ENCODE data around the gene FAM110D. TPM values are rescaled to one million over a fixed set of nuclear protein-coding genes. Genes with fewer than 3 reads are reported as not detected.

Gene FAM110D
- total and polyA plus RNA-seq, 2 donors (not counting 1 experiment from before 2014, with no cell fraction given), result not detected

DNA sequence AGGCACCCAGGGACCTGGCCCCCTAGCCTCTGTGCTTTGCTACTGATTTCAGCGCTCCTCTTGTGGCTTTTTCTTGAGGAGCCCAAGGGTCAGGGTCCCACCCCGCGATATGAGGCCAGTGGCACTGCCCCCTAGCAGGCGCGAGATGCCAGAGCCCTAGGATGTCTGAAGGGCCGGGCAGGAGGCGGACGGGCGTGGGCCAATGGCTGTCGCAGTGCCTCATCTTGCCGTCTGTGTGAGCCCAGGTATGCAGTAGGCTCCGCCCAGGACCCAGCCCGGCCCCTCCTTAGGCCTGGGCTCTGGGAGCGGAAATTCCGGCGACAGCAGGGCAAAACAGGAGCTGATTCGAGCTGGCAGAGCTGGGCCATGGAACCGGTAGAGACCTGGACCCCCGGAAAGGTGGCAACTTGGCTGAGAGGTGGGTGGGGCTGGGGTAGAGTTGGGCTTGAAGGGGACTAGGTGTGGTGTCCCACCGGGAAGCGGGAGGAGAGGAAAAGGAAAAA is 18.4 kb downstream of the FAM110D start, which contains the start of gene CNKSR1:
CNKSR1 (plus strand) TSS at position 310 of the 503 bp plus-strand sequence; CDS start at position 367, 57 bp downstream.
- no peaks in the 10 kb centered on the region for H3K27me3 Mint-ChIP-seq
- ATAC-seq (ENCODE audit: low read depth) (no peak), DNase-seq (no peak)
- ChIA-PET POLR2A (no interaction called here), CTCF (no interaction called here)
- Histone ChIP-seq H2AFZ (ENCODE audit: insufficient read depth, low read depth, low read length, poor library complexity, severe bottlenecking) (no peak within 1 kb of the TSS), H3K4me1 (ENCODE audit: control insufficient read depth in 2 of 2, insufficient read depth in 2 of 2, low read length in 2 of 2) (no peaks in the 10 kb centered on the region), H3K79me2 (ENCODE audit: control insufficient read depth, insufficient read depth, low read length) (no peaks in the 10 kb centered on the region), H4K20me1 (ENCODE audit: control insufficient read depth, insufficient read depth, low read length, poor library complexity, severe bottlenecking) (no peaks in the 10 kb centered on the region), H3K4me2 (replicated peaks; ENCODE audit: low read depth, low read length, poor library complexity, severe bottlenecking) (no peak within 1 kb of the TSS), H3K4me3 (ENCODE audit: control extremely low read depth in 1 of 5, extremely low read depth in 1 of 5, insufficient read depth in 1 of 5, low read depth in 2 of 5, low read length in 4 of 5) (no peak within 1 kb of the TSS), H3K36me3 (replicated peaks in 1 of 2; ENCODE audit: control extremely low read depth in 1 of 2, control insufficient read depth in 1 of 2, extremely low read depth in 1 of 2, insufficient read depth in 2 of 2, low read length in 1 of 2) (no peaks in the 10 kb centered on the region), H3K27ac (ENCODE audit: low read length in 2 of 2) (no peak within 1 kb of the TSS), H3K9me3 (ENCODE audit: control extremely low read depth in 1 of 3, control insufficient read depth in 2 of 3, insufficient read depth in 1 of 3, low read length in 2 of 3) (no peaks in the 10 kb centered on the region), H3K9ac (ENCODE audit: low read length) (no peak within 1 kb of the TSS), H3K27me3 (replicated peaks in 1 of 4; ENCODE audit: control extremely low read depth in 1 of 4, control insufficient read depth in 3 of 4, insufficient read depth in 4 of 4, low read length in 3 of 4) (no peaks in the 10 kb centered on the region)
- no peaks in the 10 kb centered on the region for H3K4me1 Mint-ChIP-seq
- H3K9me3 Mint-ChIP-seq (ENCODE audit: insufficient read depth), result no peaks in the 10 kb centered on the region
- TF ChIP-seq EZH2 (IDR thresholded peaks at IDR 0.05; ENCODE audit: borderline replicate concordance, insufficient read depth, low read depth, low read length, poor library complexity, severe bottlenecking) (no peak), CTCF (IDR thresholded peaks at IDR 0.05) (no peak)
- intact Hi-C loops (cut with micrococcal nuclease), result no loop called here
- H3K27ac Mint-ChIP-seq, result no peak within 1 kb of the TSS
- H3K4me3 Mint-ChIP-seq, result no peak within 1 kb of the TSS
- 62% methylated on average over 20 of the region's 21 CpGs for WGBS (ENCODE audit: insufficient coverage)

- Histone ChIP-seq H3K4me1 (ENCODE audit: control insufficient read depth in 2 of 2, insufficient read depth in 2 of 2, low read length in 2 of 2) (no peaks in the 10 kb centered on the region), H4K20me1 (ENCODE audit: control insufficient read depth, insufficient read depth, low read length, poor library complexity, severe bottlenecking) (no peaks in the 10 kb centered on the region), H3K36me3 (replicated peaks in 1 of 2; ENCODE audit: control extremely low read depth in 1 of 2, control insufficient read depth in 1 of 2, extremely low read depth in 1 of 2, insufficient read depth in 2 of 2, low read length in 1 of 2) (no peaks in the 10 kb centered on the region), H2AFZ (ENCODE audit: insufficient read depth, low read depth, low read length, poor library complexity, severe bottlenecking) (no peak overlapping the region), H3K9ac (ENCODE audit: low read length) (no peak overlapping the region), H3K9me3 (ENCODE audit: control extremely low read depth in 1 of 3, control insufficient read depth in 2 of 3, insufficient read depth in 1 of 3, low read length in 2 of 3) (no peaks in the 10 kb centered on the region), H3K4me2 (replicated peaks; ENCODE audit: low read depth, low read length, poor library complexity, severe bottlenecking) (no peak overlapping the region), H3K27ac (ENCODE audit: low read length in 2 of 2) (no peak overlapping the region), H3K79me2 (ENCODE audit: control insufficient read depth, insufficient read depth, low read length) (no peaks in the 10 kb centered on the region), H3K27me3 (replicated peaks in 1 of 4; ENCODE audit: control extremely low read depth in 1 of 4, control insufficient read depth in 3 of 4, insufficient read depth in 4 of 4, low read length in 3 of 4) (no peaks in the 10 kb centered on the region), H3K4me3 (ENCODE audit: control extremely low read depth in 1 of 5, extremely low read depth in 1 of 5, insufficient read depth in 1 of 5, low read depth in 2 of 5, low read length in 4 of 5) (no peak overlapping the region)
- intact Hi-C loops (cut with micrococcal nuclease), result no loop called here
- POLR2A ChIA-PET, result no interaction called here
- Mint-ChIP-seq H3K9me3 (ENCODE audit: insufficient read depth) (no peaks in the 10 kb centered on the region), H3K27ac (no peak overlapping the region), H3K27me3 (no peaks in the 10 kb centered on the region), H3K4me1 (no peaks in the 10 kb centered on the region), H3K4me3 (no peak overlapping the region)
- ATAC-seq (ENCODE audit: low read depth) (no peak), DNase-seq (no peak)
- TF ChIP-seq CTCF (IDR thresholded peaks at IDR 0.05) (no peak), EZH2 (IDR thresholded peaks at IDR 0.05; ENCODE audit: borderline replicate concordance, insufficient read depth, low read depth, low read length, poor library complexity, severe bottlenecking) (no peak)
- 75% methylated on average over 3 of the region's 4 CpGs for WGBS (ENCODE audit: insufficient coverage)
- CTCF ChIA-PET, result interaction anchor here (0.6 to 1.5 kb wide), 2 partner anchors 239 to 536 kb away, joined by 3 read pairs; no protein-coding TSS in a partner anchor
Measured at GRCh38 chr1:26180010-26180506, 21.2 kb downstream of the FAM110D start.

Measured in B cell (primary cell).